22Rv1 (cell line): ENCODE data around the gene SLC25A26.

Source experiments
- H3K27ac ChIP-seq: fragments of 450-650 bp; 2 replicates; pipeline ENCODE4 v1.5.1; 2017
- ZFX ChIP-seq: fragments of 450-650 bp; IDR thresholded peaks from 2 replicates; pipeline ENCODE4 v1.6.1; 2017; ENCODE audit warnings: antibody characterized with exemption, borderline replicate concordance
- TF ChIP-seq, protein P1 (sequence below): fragments of 450-650 bp; IDR thresholded peaks from 2 replicates; pipeline ENCODE4 v1.5.1; 2017; ENCODE audit warnings: mild to moderate bottlenecking

The SLC25A26 gene

GRCh38 chr3:66423791-66424190 lies 203.0 kb downstream of the SLC25A26 start:
- no peak for TF ChIP-seq ZFX
- TF ChIP-seq, protein P1, sequence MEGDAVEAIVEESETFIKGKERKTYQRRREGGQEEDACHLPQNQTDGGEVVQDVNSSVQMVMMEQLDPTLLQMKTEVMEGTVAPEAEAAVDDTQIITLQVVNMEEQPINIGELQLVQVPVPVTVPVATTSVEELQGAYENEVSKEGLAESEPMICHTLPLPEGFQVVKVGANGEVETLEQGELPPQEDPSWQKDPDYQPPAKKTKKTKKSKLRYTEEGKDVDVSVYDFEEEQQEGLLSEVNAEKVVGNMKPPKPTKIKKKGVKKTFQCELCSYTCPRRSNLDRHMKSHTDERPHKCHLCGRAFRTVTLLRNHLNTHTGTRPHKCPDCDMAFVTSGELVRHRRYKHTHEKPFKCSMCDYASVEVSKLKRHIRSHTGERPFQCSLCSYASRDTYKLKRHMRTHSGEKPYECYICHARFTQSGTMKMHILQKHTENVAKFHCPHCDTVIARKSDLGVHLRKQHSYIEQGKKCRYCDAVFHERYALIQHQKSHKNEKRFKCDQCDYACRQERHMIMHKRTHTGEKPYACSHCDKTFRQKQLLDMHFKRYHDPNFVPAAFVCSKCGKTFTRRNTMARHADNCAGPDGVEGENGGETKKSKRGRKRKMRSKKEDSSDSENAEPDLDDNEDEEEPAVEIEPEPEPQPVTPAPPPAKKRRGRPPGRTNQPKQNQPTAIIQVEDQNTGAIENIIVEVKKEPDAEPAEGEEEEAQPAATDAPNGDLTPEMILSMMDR = no peak
- H3K27ac ChIP-seq = no peak overlapping the region

- TF ChIP-seq, protein P1 = no peak
- no peak for TF ChIP-seq ZFX
- H3K27ac ChIP-seq = no peak overlapping the region
Observed at GRCh38 chr3:66425032-66425431, 204.2 kb downstream of the SLC25A26 start.

GRCh38 chr3:66425576-66426114 lies 204.8 kb downstream of the SLC25A26 start:
- TF ChIP-seq ZFX = no peak
- TF ChIP-seq, protein P1 = no peak
- no peak overlapping the region for H3K27ac ChIP-seq

- no peak for TF ChIP-seq ZFX
- TF ChIP-seq, protein P1 = no peak
- H3K27ac ChIP-seq = no peak overlapping the region
Observed at GRCh38 chr3:66426135-66426534, 205.3 kb downstream of the SLC25A26 start.

GRCh38 chr3:66427352-66427751 lies 206.6 kb downstream of the SLC25A26 start:
- TF ChIP-seq, protein P1 = no peak
- TF ChIP-seq ZFX = no peak
- no peak overlapping the region for H3K27ac ChIP-seq

DNA sequence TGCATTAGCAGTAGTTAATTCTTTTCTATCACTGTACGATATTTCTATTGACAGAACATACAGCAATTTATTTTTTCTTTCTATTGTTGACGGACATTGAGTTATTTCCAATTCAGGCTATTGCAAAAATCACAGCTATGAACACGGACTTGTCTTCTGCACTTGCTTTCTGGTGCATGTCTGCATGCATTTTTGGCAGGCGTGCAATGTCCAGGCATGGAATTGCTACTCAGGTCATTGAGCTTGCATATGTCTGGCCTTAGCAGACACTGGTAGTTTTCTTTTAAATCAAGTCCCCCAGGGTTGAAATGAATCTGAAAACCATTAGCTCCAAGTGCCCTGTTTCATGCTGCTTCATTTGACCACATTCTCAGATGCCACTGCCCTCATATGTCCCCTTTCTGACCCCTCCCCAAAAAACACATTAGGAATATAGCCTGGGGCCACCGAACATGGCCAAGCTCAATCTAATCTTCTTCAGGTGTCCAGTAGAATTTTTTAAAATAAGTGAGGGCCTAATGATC lies 207.2 kb downstream of the SLC25A26 start:
- TF ChIP-seq ZFX = no peak
- TF ChIP-seq, protein P1 = no peak
- H3K27ac ChIP-seq = no peak overlapping the region
